ENCODE data around the gene RHOU. TPM values are rescaled to one million over a fixed set of nuclear protein-coding genes. Genes with fewer than 3 reads are reported as not detected.

RHOU gene
- total and polyA plus RNA-seq, 8 donors: 1.2 to 75.5 (median 28.7) TPM

DNA sequence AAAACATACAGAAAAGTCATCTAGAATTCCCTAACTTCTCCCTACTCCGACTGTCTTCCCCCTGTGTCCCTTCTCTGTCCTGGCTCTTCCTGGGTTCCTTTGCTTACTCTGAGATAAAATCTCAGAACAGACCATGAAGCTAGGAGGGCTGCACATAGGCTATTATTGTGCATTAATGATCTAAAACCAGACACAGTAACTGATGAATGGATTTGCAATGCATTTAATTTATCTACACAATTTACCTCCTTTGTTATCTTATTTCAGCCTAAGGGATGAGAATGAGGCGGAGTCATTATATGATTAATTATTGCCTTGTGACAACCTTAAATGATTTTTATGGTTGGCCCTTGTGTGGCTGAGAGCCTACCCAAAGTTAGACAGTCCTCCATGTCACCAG lies 14.5 kb downstream of the RHOU start:
- 93 to 98% (median 95%) methylated on average over 2 of the region's 2 CpGs for WGBS, 5 donors
- Histone ChIP-seq H3K4me3 (no peak overlapping the region), H3K27me3 (peaks cover 0 to 3% (median 0%) of the 10 kb centered on the region in 3 donors), H3K36me3 (peaks cover 0 to 24% (median 20%) of the 10 kb centered on the region in 4 donors), H3K9me3 (no peaks in the 10 kb centered on the region), H3K27ac (no peak overlapping the region), H3K4me1 (peaks cover 0 to 23% (median 0%) of the 10 kb centered on the region in 4 donors)
- intact Hi-C loops (cut with DNase I; ENCODE audit: low total_unique reads): no loop called here
- DNase-seq: no peak
- TF ChIP-seq POLR2AphosphoS5 (IDR thresholded peaks at IDR 0.05) (no peak), POLR2A (IDR thresholded peaks at IDR 0.05) (no peak), EP300 (IDR thresholded peaks at IDR 0.05) (no peak)
- TF ChIP-seq, protein P1, sequence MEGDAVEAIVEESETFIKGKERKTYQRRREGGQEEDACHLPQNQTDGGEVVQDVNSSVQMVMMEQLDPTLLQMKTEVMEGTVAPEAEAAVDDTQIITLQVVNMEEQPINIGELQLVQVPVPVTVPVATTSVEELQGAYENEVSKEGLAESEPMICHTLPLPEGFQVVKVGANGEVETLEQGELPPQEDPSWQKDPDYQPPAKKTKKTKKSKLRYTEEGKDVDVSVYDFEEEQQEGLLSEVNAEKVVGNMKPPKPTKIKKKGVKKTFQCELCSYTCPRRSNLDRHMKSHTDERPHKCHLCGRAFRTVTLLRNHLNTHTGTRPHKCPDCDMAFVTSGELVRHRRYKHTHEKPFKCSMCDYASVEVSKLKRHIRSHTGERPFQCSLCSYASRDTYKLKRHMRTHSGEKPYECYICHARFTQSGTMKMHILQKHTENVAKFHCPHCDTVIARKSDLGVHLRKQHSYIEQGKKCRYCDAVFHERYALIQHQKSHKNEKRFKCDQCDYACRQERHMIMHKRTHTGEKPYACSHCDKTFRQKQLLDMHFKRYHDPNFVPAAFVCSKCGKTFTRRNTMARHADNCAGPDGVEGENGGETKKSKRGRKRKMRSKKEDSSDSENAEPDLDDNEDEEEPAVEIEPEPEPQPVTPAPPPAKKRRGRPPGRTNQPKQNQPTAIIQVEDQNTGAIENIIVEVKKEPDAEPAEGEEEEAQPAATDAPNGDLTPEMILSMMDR (IDR thresholded peaks at IDR 0.05): no peak

GRCh38 chr1:228750915-228751314 lies 15.6 kb downstream of the RHOU start:
- peaks cover 0 to 14% (median 0%) of the 10 kb centered on the region in 3 donors for H3K27me3 ChIP-seq
- intact Hi-C loops (cut with DNase I; ENCODE audit: low total_unique reads): no loop called here
- TF ChIP-seq, protein P1 (IDR thresholded peaks at IDR 0.05): no peak
- TF ChIP-seq EP300 (IDR thresholded peaks at IDR 0.05): no peak
- no peak for TF ChIP-seq POLR2AphosphoS5 (IDR thresholded peaks at IDR 0.05)
- no peak for TF ChIP-seq POLR2A (IDR thresholded peaks at IDR 0.05)
- H3K9me3 ChIP-seq: no peaks in the 10 kb centered on the region
- H3K27ac ChIP-seq: no peak overlapping the region
- 74 to 87% (median 81%) methylated on average over 10 of the region's 10 CpGs for WGBS, 5 donors
- H3K4me1 ChIP-seq: peaks cover 0 to 11% (median 0%) of the 10 kb centered on the region in 4 donors
- H3K36me3 ChIP-seq: peaks cover 0 to 13% (median 8%) of the 10 kb centered on the region in 4 donors
- DNase-seq: no peak
- no peak overlapping the region for H3K4me3 ChIP-seq

- TF ChIP-seq POLR2A (IDR thresholded peaks at IDR 0.05) (no peak), POLR2AphosphoS5 (IDR thresholded peaks at IDR 0.05) (no peak), EP300 (IDR thresholded peaks at IDR 0.05) (no peak)
- TF ChIP-seq, protein P1 (IDR thresholded peaks at IDR 0.05): no peak
- Histone ChIP-seq H3K9me3 (no peaks in the 10 kb centered on the region), H3K36me3 (peaks cover 0 to 7% (median 6%) of the 10 kb centered on the region in 4 donors), H3K27me3 (peaks cover 0 to 14% (median 0%) of the 10 kb centered on the region in 3 donors), H3K4me1 (peaks cover 0 to 6% (median 0%) of the 10 kb centered on the region in 4 donors), H3K4me3 (no peak overlapping the region), H3K27ac (no peak overlapping the region)
- 79 to 94% (median 82%) methylated on average over 3 of the region's 3 CpGs for WGBS, 5 donors
- DNase-seq: no peak
- intact Hi-C loops (cut with DNase I; ENCODE audit: low total_unique reads): no loop called here
Observed at GRCh38 chr1:228751360-228752098, 16.2 kb downstream of the RHOU start.

DNA sequence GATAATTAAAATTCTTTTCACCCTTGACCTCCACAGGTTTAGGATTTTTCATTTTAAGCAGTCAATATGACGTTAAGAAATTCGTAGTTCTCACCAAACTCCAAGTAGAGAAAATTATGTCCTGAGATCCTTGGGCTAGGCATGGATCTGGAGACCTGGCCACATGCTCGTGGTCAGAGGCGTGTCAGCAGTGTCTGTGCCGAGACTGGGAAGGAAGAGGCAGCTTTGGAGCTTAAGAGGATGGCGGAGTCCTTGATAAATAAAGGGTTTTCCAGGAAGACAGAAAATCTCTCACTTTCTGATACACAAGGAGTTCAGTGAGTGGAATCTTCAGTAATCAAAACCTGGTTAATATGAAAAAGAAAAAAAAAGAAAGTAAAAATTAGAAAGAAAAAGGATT lies 17.0 kb downstream of the RHOU start:
- TF ChIP-seq POLR2AphosphoS5 (IDR thresholded peaks at IDR 0.05) (no peak), EP300 (IDR thresholded peaks at IDR 0.05) (no peak), POLR2A (IDR thresholded peaks at IDR 0.05) (no peak)
- TF ChIP-seq, protein P1 (IDR thresholded peaks at IDR 0.05): no peak
- intact Hi-C loops (cut with DNase I; ENCODE audit: low total_unique reads): no loop called here
- no peak overlapping the region for H3K27ac ChIP-seq
- peaks cover 0 to 14% (median 0%) of the 10 kb centered on the region in 3 donors for H3K27me3 ChIP-seq
- peaks cover 0 to 6% (median 0%) of the 10 kb centered on the region in 4 donors for H3K4me1 ChIP-seq
- H3K9me3 ChIP-seq: no peaks in the 10 kb centered on the region
- H3K4me3 ChIP-seq: no peak overlapping the region
- no peak for DNase-seq
- WGBS, 5 donors: 82 to 91% (median 84%) methylated on average over 6 of the region's 6 CpGs
- H3K36me3 ChIP-seq: peaks cover 0 to 3% (median 0%) of the 10 kb centered on the region in 4 donors
